ENCODE measurements around the gene NEURL1B. TPM values are rescaled to one million over a fixed set of nuclear protein-coding genes. Genes with fewer than 3 reads are reported as not detected.

The NEURL1B gene
- total RNA-seq, 2 donors from 2014 or later: 9.9 to 12.2 TPM

- ATAC-seq (no peak), DNase-seq (no peak)
- intact Hi-C loops (cut with DNase I): no loop called here
- TF ChIP-seq CTCF (IDR thresholded peaks at IDR 0.05): no peak
- TF ChIP-seq POLR2A (IDR thresholded peaks at IDR 0.05): no peak
- Histone ChIP-seq H3K9me3 (no peaks in the 10 kb centered on the region), H3K27ac (no peak overlapping the region), H3K4me3 (no peak overlapping the region), H3K4me1 (peaks cover 8% of the 10 kb centered on the region), H3K36me3 (replicated peaks in 1 of 2; ENCODE audit: insufficient read depth in 1 of 2, low read depth in 2 of 2) (no peaks in the 10 kb centered on the region), H3K27me3 (no peaks in the 10 kb centered on the region)
- 72 to 89% methylated on average over 6 of the region's 6 CpGs for WGBS, 2 donors
Observed at GRCh38 chr5:172620506-172620905, 20.6 kb upstream of the NEURL1B start.

- Histone ChIP-seq H3K27ac (no peak overlapping the region), H3K4me1 (peaks cover 8% of the 10 kb centered on the region), H3K4me3 (no peak overlapping the region), H3K9me3 (no peaks in the 10 kb centered on the region), H3K27me3 (no peaks in the 10 kb centered on the region), H3K36me3 (replicated peaks in 1 of 2; ENCODE audit: insufficient read depth in 1 of 2, low read depth in 2 of 2) (no peaks in the 10 kb centered on the region)
- TF ChIP-seq POLR2A (IDR thresholded peaks at IDR 0.05): no peak
- TF ChIP-seq CTCF (IDR thresholded peaks at IDR 0.05): no peak
- ATAC-seq: no peak
- intact Hi-C loops (cut with DNase I): no loop called here
- no peak for DNase-seq
- WGBS, 2 donors: 73 to 82% methylated on average over 18 to 22 of the region's 22 CpGs
Observed at GRCh38 chr5:172622091-172623046, 18.7 kb upstream of the NEURL1B start.

GRCh38 chr5:172623313-172623980 lies 17.6 kb upstream of the NEURL1B start:
- H3K4me1 ChIP-seq: peaks cover 8% of the 10 kb centered on the region
- intact Hi-C loops (cut with DNase I): no loop called here
- DNase-seq: no peak
- WGBS, 2 donors: 90 to 92% methylated on average over 7 to 9 of the region's 9 CpGs
- no peaks in the 10 kb centered on the region for H3K27me3 ChIP-seq
- TF ChIP-seq CTCF (IDR thresholded peaks at IDR 0.05) (no peak), POLR2A (IDR thresholded peaks at IDR 0.05) (no peak)
- H3K27ac ChIP-seq: no peak overlapping the region
- ATAC-seq: no peak
- no peaks in the 10 kb centered on the region for H3K36me3 ChIP-seq (replicated peaks in 1 of 2; ENCODE audit: insufficient read depth in 1 of 2, low read depth in 2 of 2)
- H3K9me3 ChIP-seq: no peaks in the 10 kb centered on the region
- no peak overlapping the region for H3K4me3 ChIP-seq

GRCh38 chr5:172624083-172624995 lies 16.7 kb upstream of the NEURL1B start:
- ATAC-seq (no peak), DNase-seq (no peak)
- H3K4me1 ChIP-seq: peaks cover 8% of the 10 kb centered on the region
- WGBS, 2 donors: 66 to 77% methylated on average over 14 to 17 of the region's 17 CpGs
- TF ChIP-seq CTCF (IDR thresholded peaks at IDR 0.05) (no peak), POLR2A (IDR thresholded peaks at IDR 0.05) (no peak)
- H3K27ac ChIP-seq: no peak overlapping the region
- intact Hi-C loops (cut with DNase I): no loop called here
- H3K27me3 ChIP-seq: no peaks in the 10 kb centered on the region
- H3K9me3 ChIP-seq: no peaks in the 10 kb centered on the region
- no peaks in the 10 kb centered on the region for H3K36me3 ChIP-seq (replicated peaks in 1 of 2; ENCODE audit: insufficient read depth in 1 of 2, low read depth in 2 of 2)
- no peak overlapping the region for H3K4me3 ChIP-seq

Measured in body of pancreas (tissue), 4 donors.